GM19238 (cell line): ENCODE measurements around the gene HM13.
"Not testable (repeated sequence)": the region's sequence is repeated elsewhere in the genome, so short reads cannot be mapped to it uniquely, and the experiment has no call there.

Experiments
- DNase-seq: peaks from one replicate; pipeline ENCODE4 v3.0.0; 2011; ENCODE audit warnings: low spot score; ENCODE audit not compliant: insufficient read length

HM13 gene

DNA sequence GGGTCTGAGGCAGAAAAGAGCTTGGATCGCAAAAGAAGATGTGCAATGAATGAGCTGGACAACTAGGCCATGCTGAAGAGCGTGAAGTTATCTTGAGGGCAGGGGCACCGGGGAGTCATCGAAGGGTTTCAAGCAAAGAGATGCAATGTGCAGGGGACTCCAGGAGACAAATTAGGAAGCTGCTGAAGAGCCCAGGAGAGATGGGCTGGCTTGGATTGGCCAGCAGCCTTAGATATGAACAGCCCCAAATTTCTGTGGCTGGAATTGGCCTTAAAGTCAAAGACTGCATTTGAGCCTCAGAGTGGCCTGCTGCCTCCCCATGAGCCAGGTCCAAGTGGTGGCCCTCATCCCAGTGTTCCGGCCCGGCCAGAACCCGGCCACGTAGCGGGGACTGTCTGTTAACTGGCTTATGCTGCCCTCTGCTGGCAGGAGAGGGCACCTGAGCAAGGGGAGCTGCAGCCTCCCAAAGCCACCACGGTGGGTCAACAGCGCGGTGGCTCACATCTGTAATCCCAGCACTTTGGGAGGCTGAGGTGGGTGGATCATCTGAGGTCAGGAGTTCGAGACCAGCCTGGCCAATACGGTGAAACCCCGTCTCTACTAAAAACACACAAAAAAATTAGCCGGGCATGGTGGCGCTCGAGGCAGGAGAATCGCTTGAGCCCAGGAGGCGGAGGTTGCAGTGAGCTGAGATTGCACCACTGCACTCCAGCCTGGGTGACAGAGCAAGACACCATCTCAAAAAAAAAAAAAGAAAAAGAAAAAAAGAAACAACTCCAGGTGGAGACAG is 11.2 kb upstream of the HM13 start:
- peak; percentile 68 for DNase-seq

DNA sequence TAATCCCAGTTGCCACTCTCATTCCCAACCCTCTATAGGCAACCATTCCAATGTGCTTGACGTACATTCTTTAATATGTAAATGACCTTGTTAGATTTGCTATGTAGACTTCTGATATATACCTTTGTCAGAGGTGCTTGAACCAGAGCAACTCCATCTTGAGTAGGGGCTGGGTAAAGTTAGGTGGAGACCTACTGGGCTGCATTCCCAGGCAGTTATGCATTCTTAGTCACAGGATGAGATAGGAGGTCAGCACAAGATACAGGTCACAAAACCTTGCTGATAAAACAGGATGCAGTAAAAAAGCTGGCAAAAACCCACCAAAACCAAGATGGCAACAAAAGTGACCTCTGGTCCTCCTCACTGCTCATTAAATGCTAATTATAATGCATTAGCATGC is 8.3 kb upstream of the HM13 start:
- no peak for DNase-seq

- DNase-seq: no peak
Observed at GRCh38 chr20:31508517-31509244, 5.6 kb upstream of the HM13 start.

- no peak for DNase-seq
Observed at GRCh38 chr20:31515072-31515774, 981 bp downstream of the HM13 start.

- no peak for DNase-seq
Observed at GRCh38 chr20:31515775-31516107, 1.5 kb downstream of the HM13 start.

DNA sequence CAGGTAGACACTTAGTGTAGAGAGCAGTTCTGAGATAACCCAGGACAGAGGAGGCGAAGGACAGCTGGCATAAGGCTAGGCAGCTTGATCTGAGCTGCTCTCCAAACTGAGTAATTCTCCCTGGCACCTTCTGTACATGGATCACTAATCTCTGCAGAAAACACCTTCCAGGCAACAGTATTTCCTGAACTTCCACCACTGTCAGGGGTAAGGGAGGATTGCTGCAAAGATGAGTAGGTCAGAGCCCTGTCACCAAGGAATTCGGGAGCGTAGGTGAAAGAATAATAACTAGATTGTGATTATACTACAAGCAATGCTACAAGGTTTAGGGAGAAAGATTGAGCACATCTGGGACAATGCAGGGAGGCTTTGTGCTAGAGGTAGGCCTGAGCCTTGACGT is 1.9 kb downstream of the HM13 start:
- DNase-seq: no peak

- DNase-seq: no peak
Observed at GRCh38 chr20:31516651-31517050, 2.4 kb downstream of the HM13 start.

GRCh38 chr20:31517373-31517772 is 3.1 kb downstream of the HM13 start:
- no peak for DNase-seq

GRCh38 chr20:31521267-31521666 is 7.0 kb downstream of the HM13 start:
- not testable (repeated sequence) for DNase-seq

GRCh38 chr20:31522731-31523130 is 8.5 kb downstream of the HM13 start:
- no peak for DNase-seq

GRCh38 chr20:31523361-31524283 is 9.4 kb downstream of the HM13 start:
- DNase-seq: no peak

DNA sequence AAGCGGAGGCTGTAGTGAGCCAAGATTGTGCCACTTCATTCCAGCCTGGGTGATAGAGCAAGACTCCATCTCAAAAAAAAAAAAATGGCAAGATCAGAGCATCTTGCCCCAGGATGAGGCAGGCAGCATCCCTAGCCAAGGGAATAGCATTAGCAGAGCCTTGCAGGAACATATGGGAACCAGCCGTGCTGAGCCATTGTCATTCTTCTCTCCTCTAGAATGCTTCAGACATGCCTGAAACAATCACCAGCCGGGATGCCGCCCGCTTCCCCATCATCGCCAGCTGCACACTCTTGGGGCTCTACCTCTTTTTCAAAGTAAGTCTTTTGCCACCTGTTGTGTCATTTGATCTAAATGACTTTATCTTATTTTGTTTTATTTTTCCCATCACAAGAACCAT is 13.0 kb downstream of the HM13 start:
- no peak for DNase-seq

DNA sequence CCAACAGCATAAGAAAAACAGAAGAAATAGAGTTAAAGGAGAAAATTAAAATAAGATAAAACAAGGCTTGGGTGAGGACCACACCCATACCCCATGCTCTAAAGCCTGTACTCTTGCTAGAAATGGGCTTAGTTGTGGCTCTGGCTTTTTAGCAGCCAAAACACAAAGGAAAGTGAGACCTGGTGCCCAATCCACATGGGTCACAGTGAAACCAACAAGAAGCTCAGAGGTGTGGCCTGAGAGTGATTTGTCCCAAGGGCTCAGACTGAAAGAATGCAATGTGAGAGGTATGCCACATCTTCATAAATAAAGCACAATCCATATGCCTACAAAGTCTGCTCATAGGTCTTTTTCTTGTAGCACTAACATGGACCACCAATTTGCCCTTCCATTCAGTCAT is 21.1 kb downstream of the HM13 start:
- DNase-seq: no peak

DNA sequence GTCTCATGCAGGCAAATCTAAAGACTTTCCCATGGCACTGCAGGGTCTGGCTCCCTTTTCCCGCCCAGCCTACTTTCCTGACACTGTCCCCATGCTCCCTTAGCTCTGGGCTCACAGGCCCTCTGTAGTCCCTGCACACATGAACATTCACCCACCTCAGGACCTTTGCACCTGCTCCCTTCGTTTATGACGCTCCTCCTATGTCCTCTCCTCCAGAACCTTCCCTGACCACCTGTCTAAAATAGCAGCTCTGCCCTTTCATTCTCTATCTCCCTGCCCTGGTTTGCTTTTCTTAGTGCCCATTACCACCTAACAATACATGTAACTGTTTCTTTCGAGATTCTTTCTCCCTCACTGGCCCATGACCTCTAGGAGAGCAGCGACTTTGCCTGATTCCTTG is 22.3 kb downstream of the HM13 start:
- DNase-seq: no peak

- no peak for DNase-seq
Observed at GRCh38 chr20:31537116-31537871, 23.1 kb downstream of the HM13 start.

GRCh38 chr20:31537890-31538289 is 23.6 kb downstream of the HM13 start:
- no peak for DNase-seq

GRCh38 chr20:31538326-31538725 is 24.1 kb downstream of the HM13 start:
- no peak for DNase-seq

- DNase-seq: not testable (repeated sequence)
Observed at GRCh38 chr20:31539636-31540035, 25.4 kb downstream of the HM13 start.

GRCh38 chr20:31540406-31540805 is 26.2 kb downstream of the HM13 start:
- DNase-seq: no peak

DNA sequence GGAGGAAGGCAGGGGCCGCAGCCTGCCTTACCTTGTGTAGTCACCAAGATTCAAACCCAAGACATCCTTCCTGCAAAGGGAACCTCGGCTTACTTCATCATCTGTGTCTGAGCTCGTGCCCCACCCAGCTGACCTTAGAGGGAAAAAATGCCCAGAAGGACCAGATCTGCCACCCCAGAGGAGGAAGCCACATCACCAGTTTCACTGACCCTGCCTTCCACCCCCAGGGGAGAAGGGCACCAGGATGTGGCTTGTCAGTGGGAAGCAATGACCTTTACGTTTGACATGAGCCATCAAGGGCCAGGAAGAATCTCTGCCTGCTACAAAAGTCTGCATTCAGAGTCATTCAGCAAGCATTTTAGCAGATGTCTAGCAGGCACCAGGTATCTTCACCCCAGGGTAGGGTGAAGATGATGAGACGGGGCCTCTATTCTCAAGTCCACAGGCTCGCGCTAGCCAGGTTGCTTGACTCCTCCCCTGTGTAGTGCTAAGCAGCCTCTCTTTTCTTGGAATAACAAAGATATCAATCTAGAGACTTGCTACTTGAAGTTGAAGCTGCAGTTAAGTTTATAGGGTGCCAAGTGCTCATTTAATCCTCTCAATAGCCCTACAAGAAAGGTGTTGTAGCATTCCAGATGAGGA is 28.1 kb downstream of the HM13 start:
- DNase-seq: no peak
